MCF 10A (cell line): ENCODE results near the gene RABL6. TPM values are rescaled to one million over a fixed set of nuclear protein-coding genes. Genes with fewer than 3 reads are reported as not detected.
"Not testable (repeated sequence)": the region's sequence is repeated elsewhere in the genome, so short reads cannot be mapped to it uniquely, and the experiment has no call there.

Experiments
- BruUV-seq: library from RNA; stranded (reverse); fragments of 400-500 nt; replicated peaks from 2 replicates; lab custom pipeline; 2021; lab: Mats Ljungman, UMichigan
- CTCF ChIA-PET: fragments of 300-600 bp; sonication (Branson Sonifier 250); formaldehyde crosslinking; extraction: SDS; loops from one replicate; lab custom pipeline; 2021; ENCODE audit warnings: antibody characterized with exemption, inconsistent platforms; lab: Yijun Ruan, JAX
- POLR2A ChIA-PET: fragments of 300-600, 350-650 bp; sonication (Branson Sonifier 250); formaldehyde crosslinking; extraction: SDS; loops from one replicate; lab custom pipeline; 2020; ENCODE audit warnings: antibody characterized with exemption, inconsistent platforms; lab: Yijun Ruan, JAX
- DNase-seq: peaks from one replicate; pipeline ENCODE4 v3.0.0-alpha.2; 2018; ENCODE audit not compliant: unreplicated experiment
- H3K27ac Mint-ChIP-seq: one replicate; pipeline ENCODE4 v1.8.0; 2022; ENCODE audit warnings: mild to moderate bottlenecking, low read depth, mixed read lengths; ENCODE audit not compliant: unreplicated experiment
- H3K27me3 Mint-ChIP-seq: one replicate; pipeline ENCODE4 v1.8.0; 2022; ENCODE audit warnings: mixed read lengths; ENCODE audit not compliant: insufficient read depth, unreplicated experiment
- H3K36me3 Mint-ChIP-seq: one replicate; pipeline ENCODE4 v1.8.0; 2022; ENCODE audit warnings: mild to moderate bottlenecking, moderate library complexity, mixed read lengths; ENCODE audit not compliant: insufficient read depth, unreplicated experiment
- H3K4me1 Mint-ChIP-seq: one replicate; pipeline ENCODE4 v1.8.0; 2022; ENCODE audit warnings: mixed read lengths; ENCODE audit not compliant: insufficient read depth, unreplicated experiment
- H3K4me3 Mint-ChIP-seq: one replicate; pipeline ENCODE4 v1.8.0; 2022; ENCODE audit warnings: mild to moderate bottlenecking, moderate library complexity, mixed read lengths; ENCODE audit not compliant: unreplicated experiment
- H3K9me3 Mint-ChIP-seq: one replicate; pipeline ENCODE4 v1.8.0; 2022; ENCODE audit warnings: mixed read lengths; ENCODE audit not compliant: unreplicated experiment
- CTCF ChIP-seq: fragments of 200-600 bp; IDR thresholded peaks from one replicate; pipeline ENCODE4 v1.8.0; 2022; ENCODE audit warnings: antibody characterized with exemption, mild to moderate bottlenecking; ENCODE audit not compliant: unreplicated experiment
- intact Hi-C: fragments of 100-400 bp; cut with micrococcal nuclease; formaldehyde crosslinking; loops from 2 replicates; pipeline ENCODE4 v1.14.1; 2022
- total RNA-seq: library from RNA; stranded (reverse); gene quantifications from 2 replicates; pipeline ENCODE4 v1.2.3, GENCODE V29; 2022

Gene RABL6
- total RNA-seq, 1 experiment from 2014 or later = 77.8 TPM

- ChIA-PET POLR2A (interaction anchor here (1.0 kb wide), 1 partner anchor 15 kb away, joined by 3 read pairs; no protein-coding TSS in a partner anchor), CTCF (interaction anchor here (0.5 to 0.7 kb wide), 2 partner anchors 11 to 369 kb away, joined by 3 read pairs; no protein-coding TSS in a partner anchor)
- Mint-ChIP-seq H3K27ac (no peak overlapping the region), H3K27me3 (no peaks in the 10 kb centered on the region), H3K4me3 (peak overlapping the region; percentile 29), H3K36me3 (peaks cover 44% of the 10 kb centered on the region), H3K4me1 (peaks cover 6% of the 10 kb centered on the region), H3K9me3 (no peaks in the 10 kb centered on the region)
- no peak for TF ChIP-seq CTCF
- intact Hi-C loops = no loop called here
- BruUV-seq = no TSS peak
- no peak for DNase-seq
These were observed 59.7 kb downstream of the RABL6 start for GRCh38 chr9:136867480-136867879.

- H3K9me3 Mint-ChIP-seq = no peaks in the 10 kb centered on the region
- no peaks in the 10 kb centered on the region for H3K27me3 Mint-ChIP-seq
- H3K4me1 Mint-ChIP-seq = peaks cover 6% of the 10 kb centered on the region
- peaks cover 40% of the 10 kb centered on the region for H3K36me3 Mint-ChIP-seq
- intact Hi-C loops = no loop called here
- no TSS peak for BruUV-seq
- CTCF ChIA-PET = interaction anchor here (0.5 to 0.7 kb wide), 2 partner anchors 11 to 369 kb away, joined by 3 read pairs; no protein-coding TSS in a partner anchor
- H3K27ac Mint-ChIP-seq = no peak overlapping the region
- POLR2A ChIA-PET = interaction anchor here (1.0 kb wide), 1 partner anchor 14 kb away, joined by 3 read pairs; no protein-coding TSS in a partner anchor
- TF ChIP-seq CTCF = no peak
- H3K4me3 Mint-ChIP-seq = peak overlapping the region; percentile 29
- DNase-seq = no peak
These were observed 60.2 kb downstream of the RABL6 start for GRCh38 chr9:136867917-136868316.

GRCh38 chr9:136868644-136869043 is 60.9 kb downstream of the RABL6 start:
- no peaks in the 10 kb centered on the region for H3K9me3 Mint-ChIP-seq
- no TSS peak for BruUV-seq

DNA sequence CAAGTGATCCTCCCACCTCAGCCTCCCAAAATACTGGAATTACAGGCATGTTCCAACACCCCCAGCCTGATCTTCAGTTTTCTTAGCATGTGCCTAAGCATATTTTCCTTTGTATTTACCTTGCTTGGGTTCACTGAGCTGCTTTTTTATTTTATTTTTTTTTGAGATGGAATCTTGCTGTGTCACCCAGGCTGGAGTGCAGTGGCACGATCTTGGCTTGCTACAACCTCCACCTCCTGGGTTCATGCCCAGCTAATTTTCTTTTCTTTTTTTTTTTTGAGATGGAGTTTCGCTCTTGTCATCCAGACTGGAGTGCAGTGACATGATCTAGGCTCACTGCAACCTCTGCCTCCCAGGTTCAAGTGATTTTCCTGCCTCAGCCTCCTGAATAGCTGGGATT is 61.9 kb downstream of the RABL6 start:
- H3K36me3 Mint-ChIP-seq = peaks cover 28% of the 10 kb centered on the region
- H3K27ac Mint-ChIP-seq, H3K4me3 Mint-ChIP-seq, BruUV-seq, CTCF ChIA-PET, DNase-seq, H3K27me3 Mint-ChIP-seq, POLR2A ChIA-PET, H3K9me3 Mint-ChIP-seq, H3K4me1 Mint-ChIP-seq, intact Hi-C loops: not testable (repeated sequence)

More at GRCh38 chr9:136868644-136869043, 60.9 kb downstream of the RABL6 start:
- POLR2A ChIA-PET = no interaction called here
- intact Hi-C loops = no loop called here
- Mint-ChIP-seq H3K36me3 (peaks cover 32% of the 10 kb centered on the region), H3K27me3 (no peaks in the 10 kb centered on the region), H3K4me1 (peaks cover 6% of the 10 kb centered on the region), H3K27ac (no peak overlapping the region), H3K4me3 (no peak overlapping the region)
- DNase-seq = no peak
- no peak for TF ChIP-seq CTCF
- CTCF ChIA-PET = no interaction called here
